Measurements from ENCODE around the gene RBKS. TPM values are rescaled to one million over a fixed set of nuclear protein-coding genes. Genes with fewer than 3 reads are reported as not detected.

RBKS gene
- total RNA-seq, 1 experiment from 2014 or later, result 4.5 TPM

- no TSS peak for BruUV-seq (replicated peaks)
- intact Hi-C loops (cut with micrococcal nuclease; ENCODE audit: unreplicated experiment), result no loop called here
- H3K4me3 ChIP-seq, result no peak overlapping the region
- H2AFZ ChIP-seq, result no peak overlapping the region
- no peak for DNase-seq
- peaks cover 21% of the 10 kb centered on the region for H3F3A ChIP-seq (ENCODE audit: insufficient read depth, low read depth)
- no peak overlapping the region for H3K4me2 ChIP-seq
- ChIA-PET POLR2A (ENCODE audit: unreplicated experiment) (no interaction called here), CTCF (no interaction called here)
- TF ChIP-seq CTCF (conservative IDR thresholded peaks at IDR 0.05) (no peak), EZH2 (IDR thresholded peaks at IDR 0.05; ENCODE audit: low read depth) (no peak)
- H3K9me2 ChIP-seq (ENCODE audit: insufficient read depth), result no peaks in the 10 kb centered on the region
- H3K4me1 ChIP-seq (replicated peaks; ENCODE audit: insufficient read depth), result peaks cover 26% of the 10 kb centered on the region
- no peak overlapping the region; the same call in 1 of the 2 replicates for H3K27ac ChIP-seq
- no peaks in the 10 kb centered on the region for H3K79me2 ChIP-seq (ENCODE audit: low read depth)
- H3K27me3 ChIP-seq (ENCODE audit: insufficient read depth, low read depth), result no peaks in the 10 kb centered on the region
- H4K20me1 ChIP-seq (ENCODE audit: insufficient read depth), result no peaks in the 10 kb centered on the region
- H3K36me3 ChIP-seq (ENCODE audit: low read depth), result no peaks in the 10 kb centered on the region
- no peaks in the 10 kb centered on the region; the same call in 1 of the 2 replicates for H3K9me3 ChIP-seq (ENCODE audit: insufficient read depth, low read depth)
Observed at GRCh38 chr2:27808984-27809383, 81.2 kb downstream of the RBKS start.

- intact Hi-C loops (cut with micrococcal nuclease; ENCODE audit: unreplicated experiment), result no loop called here
- CTCF ChIA-PET, result no interaction called here
- no peak overlapping the region for H3K4me3 ChIP-seq
Observed at GRCh38 chr2:27808418-27808817, 81.8 kb downstream of the RBKS start.

GRCh38 chr2:27807476-27807875 lies 82.7 kb downstream of the RBKS start:
- Histone ChIP-seq H3K4me3 (no peak overlapping the region), H3K4me1 (replicated peaks; ENCODE audit: insufficient read depth) (peaks cover 30% of the 10 kb centered on the region), H3K9me2 (ENCODE audit: insufficient read depth) (no peaks in the 10 kb centered on the region), H3K9me3 (ENCODE audit: insufficient read depth, low read depth) (no peaks in the 10 kb centered on the region; the same call in 1 of the 2 replicates), H2AFZ (no peak overlapping the region), H4K20me1 (ENCODE audit: insufficient read depth) (no peaks in the 10 kb centered on the region), H3K36me3 (ENCODE audit: low read depth) (no peaks in the 10 kb centered on the region), H3K27ac (no peak overlapping the region), H3K4me2 (no peak overlapping the region), H3K27me3 (ENCODE audit: insufficient read depth, low read depth) (no peaks in the 10 kb centered on the region), H3F3A (ENCODE audit: insufficient read depth, low read depth) (peaks cover 21% of the 10 kb centered on the region), H3K79me2 (ENCODE audit: low read depth) (no peaks in the 10 kb centered on the region)
- peak in 1 of 2 experiments; percentile 17 for DNase-seq
- intact Hi-C loops (cut with micrococcal nuclease; ENCODE audit: unreplicated experiment), result no loop called here
- BruUV-seq (replicated peaks), result no TSS peak
- POLR2A ChIA-PET (ENCODE audit: unreplicated experiment), result no interaction called here
- TF ChIP-seq EZH2 (IDR thresholded peaks at IDR 0.05; ENCODE audit: low read depth), result no peak
- peak; percentile 66 for TF ChIP-seq CTCF (conservative IDR thresholded peaks at IDR 0.05)
- CTCF ChIA-PET, result interaction anchor here (0.6 kb wide), 1 partner anchor 91 kb away, joined by 4 read pairs; no protein-coding TSS in a partner anchor

More at GRCh38 chr2:27808418-27808817, 81.8 kb downstream of the RBKS start:
- Histone ChIP-seq H3K36me3 (ENCODE audit: low read depth) (no peaks in the 10 kb centered on the region), H3K9me3 (ENCODE audit: insufficient read depth, low read depth) (no peaks in the 10 kb centered on the region; the same call in 1 of the 2 replicates), H3K79me2 (ENCODE audit: low read depth) (no peaks in the 10 kb centered on the region), H3K27me3 (ENCODE audit: insufficient read depth, low read depth) (no peaks in the 10 kb centered on the region), H2AFZ (no peak overlapping the region), H3K4me1 (replicated peaks; ENCODE audit: insufficient read depth) (peaks cover 30% of the 10 kb centered on the region), H3F3A (ENCODE audit: insufficient read depth, low read depth) (peaks cover 21% of the 10 kb centered on the region), H3K9me2 (ENCODE audit: insufficient read depth) (no peaks in the 10 kb centered on the region), H3K27ac (no peak overlapping the region), H3K4me2 (no peak overlapping the region), H4K20me1 (ENCODE audit: insufficient read depth) (no peaks in the 10 kb centered on the region)
- POLR2A ChIA-PET (ENCODE audit: unreplicated experiment), result no interaction called here
- TF ChIP-seq CTCF (conservative IDR thresholded peaks at IDR 0.05) (no peak), EZH2 (IDR thresholded peaks at IDR 0.05; ENCODE audit: low read depth) (no peak)
- no peak for DNase-seq
- no TSS peak for BruUV-seq (replicated peaks)

Data from PC-9 (cell line).